ENCODE measurements around the gene SERGEF.

GRCh38 chr11:18056561-18057181 is 43.8 kb upstream of the SERGEF start:
- TF ChIP-seq, protein P1, sequence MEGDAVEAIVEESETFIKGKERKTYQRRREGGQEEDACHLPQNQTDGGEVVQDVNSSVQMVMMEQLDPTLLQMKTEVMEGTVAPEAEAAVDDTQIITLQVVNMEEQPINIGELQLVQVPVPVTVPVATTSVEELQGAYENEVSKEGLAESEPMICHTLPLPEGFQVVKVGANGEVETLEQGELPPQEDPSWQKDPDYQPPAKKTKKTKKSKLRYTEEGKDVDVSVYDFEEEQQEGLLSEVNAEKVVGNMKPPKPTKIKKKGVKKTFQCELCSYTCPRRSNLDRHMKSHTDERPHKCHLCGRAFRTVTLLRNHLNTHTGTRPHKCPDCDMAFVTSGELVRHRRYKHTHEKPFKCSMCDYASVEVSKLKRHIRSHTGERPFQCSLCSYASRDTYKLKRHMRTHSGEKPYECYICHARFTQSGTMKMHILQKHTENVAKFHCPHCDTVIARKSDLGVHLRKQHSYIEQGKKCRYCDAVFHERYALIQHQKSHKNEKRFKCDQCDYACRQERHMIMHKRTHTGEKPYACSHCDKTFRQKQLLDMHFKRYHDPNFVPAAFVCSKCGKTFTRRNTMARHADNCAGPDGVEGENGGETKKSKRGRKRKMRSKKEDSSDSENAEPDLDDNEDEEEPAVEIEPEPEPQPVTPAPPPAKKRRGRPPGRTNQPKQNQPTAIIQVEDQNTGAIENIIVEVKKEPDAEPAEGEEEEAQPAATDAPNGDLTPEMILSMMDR (conservative IDR thresholded peaks at IDR 0.05) = no peak
- TF ChIP-seq ZFX (IDR thresholded peaks at IDR 0.05) = no peak
